Non-pigmented ciliary epithelial cell (primary cell): Measurements from ENCODE around the gene TBC1D10A.

ENCODE experiments used
- DNase-seq: peaks from one replicate; pipeline ENCODE4 v3.0.0-alpha.2; 2010; ENCODE audit warnings: low read depth

Gene TBC1D10A

DNA sequence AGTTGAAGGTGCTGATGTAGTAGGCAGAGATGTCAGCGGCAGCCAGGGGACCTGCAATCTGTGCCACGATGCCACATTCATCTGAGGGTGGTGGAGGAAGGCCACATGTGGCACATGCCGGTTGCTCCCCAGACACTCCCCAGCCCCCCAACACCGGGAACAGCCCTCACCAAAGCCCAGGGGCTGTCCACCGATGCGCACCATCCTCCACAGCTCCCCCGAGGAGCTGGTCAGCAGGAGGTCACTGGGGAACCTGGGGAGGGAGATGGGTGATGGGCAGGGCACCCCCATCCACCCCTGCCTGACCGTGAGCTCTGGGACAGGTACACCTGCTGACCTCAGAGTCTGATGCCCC is 40.9 kb downstream of the TBC1D10A start:
- no peak for DNase-seq

GRCh38 chr22:30285176-30285845 is 41.4 kb downstream of the TBC1D10A start:
- DNase-seq: no peak

GRCh38 chr22:30284666-30285065 is 42.1 kb downstream of the TBC1D10A start:
- no peak for DNase-seq

DNA sequence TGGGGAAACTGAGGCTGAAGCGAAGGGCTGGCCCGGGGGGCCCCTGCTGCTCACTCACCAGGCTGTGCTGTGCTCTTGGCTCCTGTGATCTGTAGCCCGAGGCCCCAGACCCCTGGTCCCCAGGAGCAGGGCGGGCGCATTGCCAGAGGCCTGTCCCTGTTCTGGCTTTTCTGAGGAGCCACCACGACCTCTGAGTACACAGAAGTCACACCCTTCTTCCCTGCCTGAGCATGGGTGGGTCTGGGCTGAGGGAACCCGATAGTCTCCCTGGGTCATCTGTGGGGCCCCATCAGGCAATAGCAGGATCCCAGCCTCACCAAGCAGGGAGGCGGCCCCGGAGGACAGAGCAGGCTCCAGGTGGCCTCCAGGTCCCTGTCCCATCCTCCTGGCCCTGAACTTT is 42.6 kb downstream of the TBC1D10A start:
- no peak for DNase-seq

DNA sequence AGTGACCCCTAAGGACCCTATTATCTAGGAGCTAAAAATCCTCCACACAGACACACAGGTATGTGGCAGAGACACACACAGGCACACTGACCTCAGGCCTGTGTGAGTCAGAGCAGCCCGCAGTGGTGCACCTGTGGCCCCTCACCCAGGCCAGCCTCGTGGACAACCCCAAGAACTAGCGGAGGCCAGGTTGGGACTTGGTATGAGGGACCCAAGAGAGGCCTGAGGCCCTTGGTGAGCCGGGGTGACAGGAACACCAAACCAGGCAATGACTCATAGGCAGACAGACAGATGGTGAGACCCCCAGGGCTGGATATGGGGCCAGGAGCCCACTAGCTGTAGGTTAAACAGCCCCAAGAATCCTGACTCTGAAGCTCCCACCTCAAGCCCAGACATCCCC is 43.4 kb downstream of the TBC1D10A start:
- DNase-seq: no peak

DNA sequence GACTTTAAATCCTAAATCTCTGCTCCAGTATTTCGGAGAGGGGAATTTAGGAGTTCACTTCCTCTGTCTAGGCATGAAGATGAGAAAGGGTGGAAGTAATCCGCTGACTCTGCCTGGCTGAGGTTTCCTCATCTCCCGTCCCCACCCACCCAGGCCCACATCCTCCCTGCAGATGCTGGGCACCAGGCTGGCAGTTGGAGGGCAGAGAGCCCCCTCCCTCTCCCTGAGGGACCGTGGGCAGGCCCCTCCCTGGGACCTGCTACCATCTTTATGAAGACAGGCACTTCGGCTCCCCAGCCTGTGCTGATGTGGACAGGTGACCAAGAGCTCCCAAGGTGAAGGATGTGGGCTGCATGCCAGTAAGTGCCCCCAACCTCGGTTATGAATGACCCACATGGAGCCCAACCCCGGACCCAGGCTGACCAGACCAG is 44.1 kb downstream of the TBC1D10A start:
- DNase-seq: no peak

GRCh38 chr22:30280505-30280904 is 46.2 kb downstream of the TBC1D10A start:
- DNase-seq: no peak

DNA sequence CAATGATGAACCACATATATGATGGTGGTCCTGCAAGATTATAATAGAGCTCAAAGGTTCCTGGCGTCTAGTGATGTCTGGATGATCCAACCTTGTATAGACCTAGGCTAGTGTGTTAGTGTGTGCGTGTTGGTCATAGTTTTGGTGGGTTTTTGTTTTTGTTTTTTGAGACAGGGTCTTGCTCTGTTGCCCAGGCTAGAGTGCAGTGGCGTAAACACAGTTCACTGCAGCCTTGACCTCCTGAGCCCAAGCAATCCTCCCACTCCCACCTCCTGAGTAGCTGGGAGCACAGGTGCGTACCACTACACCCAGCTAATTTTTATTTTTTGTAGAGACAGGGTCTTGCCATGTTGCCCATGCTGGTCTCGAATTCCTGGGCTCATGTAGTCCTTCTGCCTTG is 46.8 kb downstream of the TBC1D10A start:
- DNase-seq: no peak

DNA sequence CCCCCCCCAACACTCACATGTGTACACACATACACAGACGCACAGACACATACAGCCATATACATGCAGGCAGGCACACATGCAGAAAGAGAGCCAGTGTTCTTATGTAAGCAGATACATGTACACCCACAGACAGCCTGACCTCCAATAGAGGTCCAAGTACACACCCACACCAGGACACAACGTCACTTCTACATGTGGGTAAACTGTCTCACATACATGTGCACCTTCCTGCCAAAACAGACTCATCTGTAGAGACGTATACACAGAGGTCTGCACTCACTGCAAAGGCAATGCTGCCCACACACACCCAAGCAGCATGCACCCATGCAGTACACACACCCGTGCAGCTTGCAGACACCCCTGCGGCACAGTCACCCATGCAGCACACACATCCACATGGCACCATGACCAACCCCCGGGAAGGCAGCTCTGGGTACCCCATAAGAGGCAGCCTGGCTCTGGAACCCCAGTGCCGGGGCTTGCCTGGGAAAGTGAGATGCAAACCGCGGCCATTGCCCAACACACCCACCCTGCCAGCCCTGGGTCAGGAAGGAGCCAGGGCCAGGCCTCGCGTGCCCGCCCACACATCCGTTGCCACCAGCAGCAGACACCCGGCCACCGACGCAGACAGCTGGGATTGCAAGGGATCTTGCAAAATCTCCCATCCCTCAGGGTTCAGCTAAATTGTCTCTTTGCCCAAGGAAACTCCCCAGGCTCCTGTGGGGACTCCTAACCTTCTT is 47.5 kb downstream of the TBC1D10A start:
- no peak for DNase-seq

GRCh38 chr22:30277547-30278344 is 49.0 kb downstream of the TBC1D10A start:
- DNase-seq: no peak

DNA sequence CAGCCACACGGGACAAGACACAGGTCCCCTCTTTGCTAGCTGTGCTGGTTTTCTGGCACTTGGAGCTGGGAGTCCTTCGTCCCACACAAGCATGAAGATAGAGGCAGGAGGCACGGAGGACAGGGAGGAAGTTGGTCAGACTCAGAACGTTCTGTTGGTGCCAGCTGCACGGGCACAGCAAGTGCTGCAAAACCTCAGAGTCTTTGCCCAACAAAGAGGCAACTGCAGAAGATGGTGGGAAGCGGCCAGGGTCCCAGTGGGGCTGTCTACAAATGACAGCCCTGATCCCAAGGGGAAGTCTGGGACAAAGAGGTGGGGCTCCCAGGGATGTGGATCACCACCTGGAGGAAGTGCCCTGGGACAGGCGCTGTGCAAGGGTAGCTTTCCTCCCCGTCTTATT is 50.7 kb downstream of the TBC1D10A start:
- DNase-seq: no peak

GRCh38 chr22:30275625-30276024 is 51.1 kb downstream of the TBC1D10A start:
- DNase-seq: no peak

- DNase-seq: no peak
These were observed 52.3 kb downstream of the TBC1D10A start for GRCh38 chr22:30274437-30274812.

DNA sequence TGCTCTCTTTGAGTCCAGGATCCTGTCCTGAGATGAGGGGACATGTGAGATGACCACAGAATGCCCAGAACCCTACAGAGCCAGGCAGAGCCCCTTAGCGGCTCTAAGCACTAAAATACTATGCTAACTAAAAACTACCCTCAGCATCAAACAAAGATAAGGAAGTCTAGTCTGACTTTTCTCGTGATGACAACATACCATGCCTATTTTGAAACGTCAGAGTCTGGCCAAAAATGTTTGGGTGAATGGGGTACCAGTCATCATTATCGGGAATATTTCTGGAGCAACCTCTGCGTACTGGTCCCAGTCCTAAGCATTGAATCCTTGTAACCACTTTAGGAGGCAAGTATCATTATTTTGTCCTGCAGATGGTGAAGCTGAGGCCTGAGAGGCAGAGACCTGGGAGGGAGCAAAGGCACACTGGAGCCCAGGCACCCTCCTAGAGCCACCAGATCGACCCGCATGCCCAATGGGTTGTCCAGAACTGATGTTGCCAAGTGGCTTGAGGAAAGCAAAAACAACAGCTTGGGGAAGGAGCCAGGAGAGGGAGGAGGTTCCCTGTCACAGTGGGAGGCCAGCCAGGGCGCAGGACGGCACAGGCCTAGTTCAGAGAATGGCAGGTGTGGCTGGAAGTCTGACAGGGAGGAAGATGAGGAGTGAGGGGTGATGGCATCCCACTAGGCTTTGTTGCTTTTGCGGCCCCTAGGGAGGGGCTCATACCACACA is 52.9 kb downstream of the TBC1D10A start:
- DNase-seq: no peak

DNA sequence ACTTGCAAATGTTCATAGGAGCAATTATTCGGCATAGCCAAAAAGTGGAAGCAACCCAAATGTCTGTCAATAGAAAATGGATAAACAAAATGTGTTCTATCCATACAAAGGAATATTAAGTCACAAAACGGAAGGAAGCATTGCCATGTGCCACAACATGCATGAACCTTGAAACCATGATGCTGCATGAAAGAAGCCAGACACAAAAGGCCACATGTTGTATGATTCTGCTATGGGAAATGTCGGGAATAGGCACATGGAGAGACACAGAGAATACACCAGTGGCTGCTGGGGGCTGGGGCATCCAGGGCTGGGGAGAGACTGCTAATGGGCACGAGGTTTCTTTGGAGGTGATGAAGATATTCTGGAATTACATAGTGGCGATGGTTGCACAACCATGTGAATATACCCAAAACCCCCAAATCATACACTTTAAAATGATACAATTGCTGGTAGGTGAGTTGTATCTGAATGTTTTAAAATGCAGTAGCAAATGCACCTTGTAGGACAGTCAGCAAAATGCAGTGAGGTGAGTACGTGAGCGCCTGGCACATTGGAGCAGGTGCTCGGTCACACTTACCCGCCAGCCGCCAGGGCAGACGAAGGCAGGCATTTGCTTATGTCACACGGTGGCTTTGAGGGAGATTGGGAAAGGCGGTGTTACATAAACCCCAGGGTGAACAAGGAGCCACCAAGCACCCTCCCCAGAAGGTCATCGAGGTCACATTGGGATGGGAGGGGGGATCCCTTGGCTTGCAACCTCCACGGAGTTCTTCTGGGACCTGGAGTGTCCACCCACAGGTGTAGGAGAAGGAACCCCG is 53.8 kb downstream of the TBC1D10A start:
- no peak for DNase-seq

- DNase-seq: no peak
These were observed 55.9 kb downstream of the TBC1D10A start for GRCh38 chr22:30270832-30271231.

DNA sequence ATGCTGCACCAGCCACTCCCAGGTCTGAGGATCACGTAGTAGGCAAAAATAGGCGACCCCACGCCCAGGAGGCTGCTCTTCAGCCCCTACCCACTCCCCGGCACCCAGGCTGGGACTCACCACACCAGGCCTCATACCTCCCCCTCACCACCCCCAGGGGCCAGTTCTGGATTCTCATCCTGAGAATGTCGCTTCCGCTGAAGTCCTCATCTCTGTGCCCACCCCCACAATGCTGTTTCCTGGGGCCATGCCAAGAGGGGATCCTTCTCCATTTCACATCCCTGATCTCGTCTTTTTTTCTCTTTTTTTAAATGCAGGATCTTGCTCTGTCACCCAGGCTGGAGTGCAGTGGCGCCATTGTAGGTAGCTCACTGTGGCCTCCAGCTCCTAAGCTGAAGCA is 58.4 kb downstream of the TBC1D10A start:
- no peak for DNase-seq

GRCh38 chr22:30267382-30268302 is 59.1 kb downstream of the TBC1D10A start:
- no peak for DNase-seq

DNA sequence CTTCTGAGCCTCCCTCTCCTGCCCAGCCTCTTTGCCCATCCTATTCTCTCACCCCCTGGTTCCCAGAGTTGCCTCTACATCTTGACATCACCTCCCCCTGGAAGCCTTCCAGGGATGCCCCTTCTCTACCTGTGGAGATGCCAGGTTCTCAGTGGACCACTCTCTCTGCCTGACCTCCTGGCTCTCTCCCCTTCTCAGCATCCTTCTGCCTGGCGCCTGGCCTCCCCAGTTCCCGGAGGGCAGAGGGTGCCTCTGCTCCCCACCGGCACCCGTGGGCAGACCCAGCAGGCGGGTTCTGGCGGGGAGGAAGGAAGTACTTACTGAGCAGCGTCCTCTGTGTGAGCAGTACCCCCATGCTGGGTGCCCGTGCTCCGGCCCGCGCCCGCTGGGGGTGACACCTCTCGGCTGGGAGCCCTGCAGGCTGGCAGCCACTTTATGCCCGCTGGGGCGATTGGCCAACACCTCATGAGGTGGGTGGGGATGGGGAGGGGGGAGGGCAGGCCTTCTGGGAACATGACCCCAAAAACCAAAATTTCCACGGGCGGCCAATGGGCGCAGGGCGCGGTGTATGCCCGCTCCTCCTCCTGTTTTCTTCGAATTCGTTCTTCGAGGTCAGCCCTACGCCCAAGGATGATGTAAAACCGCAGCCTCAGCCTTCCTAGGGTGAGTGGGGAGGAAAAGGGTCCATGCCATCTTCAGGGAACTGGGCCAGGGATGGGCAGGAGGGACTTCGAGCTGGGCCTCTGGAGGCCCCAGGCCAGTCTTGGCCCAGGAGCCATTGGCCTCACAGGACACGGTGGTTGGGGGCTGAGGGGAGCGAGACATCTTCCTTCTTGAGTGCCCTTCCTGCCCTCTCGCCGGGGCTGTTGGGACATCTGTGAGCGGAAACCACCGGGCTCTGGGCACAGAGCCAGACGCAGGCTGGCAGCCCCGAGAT is 60.0 kb downstream of the TBC1D10A start, which contains the start of gene OSM:
TSS of gene OSM (minus strand) at position 407 of the 937 bp plus-strand sequence. CDS start at position 355, 52 bp downstream.
- no peak for DNase-seq
